VCaP (cell line): Measurements from ENCODE around the gene PDS5B.

ENCODE experiments used
- H3K27ac ChIP-seq: fragments of 450-650 bp; 2 replicates; pipeline ENCODE4 v1.5.1; 2017
- CTCF ChIP-seq: fragments of 450-650 bp; conservative IDR thresholded peaks from 2 replicates; pipeline ENCODE4 v1.5.1; 2017; ENCODE audit warnings: mild to moderate bottlenecking, moderate library complexity

The PDS5B gene

GRCh38 chr13:32585550-32586079 lies 637 bp upstream of the PDS5B start:
- TF ChIP-seq CTCF = no peak
- H3K27ac ChIP-seq = peak overlapping the region; percentile 94

GRCh38 chr13:32587011-32587810 lies 959 bp downstream of the PDS5B start:
- no peak for TF ChIP-seq CTCF
- H3K27ac ChIP-seq = peak overlapping the region; percentile 94

- TF ChIP-seq CTCF = no peak
- H3K27ac ChIP-seq = peak overlapping the region; percentile 94
Observed at GRCh38 chr13:32587811-32588170, 1.5 kb downstream of the PDS5B start.

GRCh38 chr13:32588736-32589135 lies 2.5 kb downstream of the PDS5B start:
- no peak for TF ChIP-seq CTCF
- H3K27ac ChIP-seq = peak overlapping the region; percentile 94

- H3K27ac ChIP-seq = no peak overlapping the region
- no peak for TF ChIP-seq CTCF
Observed at GRCh38 chr13:32589471-32589870, 3.2 kb downstream of the PDS5B start.

- TF ChIP-seq CTCF = no peak
- H3K27ac ChIP-seq = no peak overlapping the region
Observed at GRCh38 chr13:32590266-32590665, 4.0 kb downstream of the PDS5B start.

- TF ChIP-seq CTCF = no peak
- H3K27ac ChIP-seq = no peak overlapping the region
Observed at GRCh38 chr13:32592082-32592481, 5.8 kb downstream of the PDS5B start.
